AG09309 (cell line): ENCODE results near the gene ELMO2.
"Not testable (repeated sequence)": the region's sequence is repeated elsewhere in the genome, so short reads cannot be mapped to it uniquely, and the experiment has no call there.

ENCODE experiments used
- DNase-seq: peaks from one replicate; pipeline ENCODE4 v3.0.0-alpha.2; 2010; ENCODE audit warnings: low read depth
- H3K4me3 ChIP-seq: 2 replicates; pipeline ENCODE4 v1.5.1; 2011; ENCODE audit warnings: mild to moderate bottlenecking, low read depth, low read length, moderate library complexity; ENCODE audit not compliant: control insufficient read depth
- TF ChIP-seq, protein P1 (sequence below): IDR thresholded peaks from 2 replicates; pipeline ENCODE4 v1.5.1; 2011; ENCODE audit warnings: mild to moderate bottlenecking, low read depth, low read length, inconsistent platforms; ENCODE audit not compliant: insufficient read depth, control insufficient read depth; ENCODE audit errors: missing control alignments

ELMO2 gene

DNA sequence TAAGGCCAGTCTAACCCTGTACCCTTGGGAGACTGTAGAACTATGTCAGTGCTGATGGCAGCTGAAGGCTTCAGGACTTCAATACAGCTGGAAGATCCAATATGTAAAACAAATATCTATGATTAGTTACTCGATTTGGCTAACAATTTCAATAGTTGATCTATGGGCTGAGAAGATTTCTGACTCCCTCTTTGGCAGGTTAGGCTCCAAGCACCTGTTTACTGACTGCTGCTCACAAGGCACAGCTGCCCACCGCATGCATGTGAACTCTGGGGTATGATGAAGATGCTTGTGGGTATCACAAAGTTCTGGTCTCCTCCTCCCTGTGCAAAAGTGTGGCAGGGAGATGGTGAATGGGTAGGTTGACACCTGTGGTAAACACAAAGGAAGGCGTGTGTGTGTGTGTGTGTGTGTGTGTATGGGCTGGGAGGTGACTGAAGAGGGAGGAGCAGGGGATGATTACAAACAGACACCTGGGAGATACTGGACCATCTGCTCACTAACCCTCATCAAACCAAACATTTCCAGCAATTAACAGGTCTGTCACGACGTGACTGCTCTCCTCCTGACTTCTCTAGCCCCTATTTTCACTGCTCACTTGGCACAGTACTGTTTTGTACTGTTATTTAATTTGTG, 18.1 kb downstream of the ELMO2 start:
- TF ChIP-seq, protein P1, sequence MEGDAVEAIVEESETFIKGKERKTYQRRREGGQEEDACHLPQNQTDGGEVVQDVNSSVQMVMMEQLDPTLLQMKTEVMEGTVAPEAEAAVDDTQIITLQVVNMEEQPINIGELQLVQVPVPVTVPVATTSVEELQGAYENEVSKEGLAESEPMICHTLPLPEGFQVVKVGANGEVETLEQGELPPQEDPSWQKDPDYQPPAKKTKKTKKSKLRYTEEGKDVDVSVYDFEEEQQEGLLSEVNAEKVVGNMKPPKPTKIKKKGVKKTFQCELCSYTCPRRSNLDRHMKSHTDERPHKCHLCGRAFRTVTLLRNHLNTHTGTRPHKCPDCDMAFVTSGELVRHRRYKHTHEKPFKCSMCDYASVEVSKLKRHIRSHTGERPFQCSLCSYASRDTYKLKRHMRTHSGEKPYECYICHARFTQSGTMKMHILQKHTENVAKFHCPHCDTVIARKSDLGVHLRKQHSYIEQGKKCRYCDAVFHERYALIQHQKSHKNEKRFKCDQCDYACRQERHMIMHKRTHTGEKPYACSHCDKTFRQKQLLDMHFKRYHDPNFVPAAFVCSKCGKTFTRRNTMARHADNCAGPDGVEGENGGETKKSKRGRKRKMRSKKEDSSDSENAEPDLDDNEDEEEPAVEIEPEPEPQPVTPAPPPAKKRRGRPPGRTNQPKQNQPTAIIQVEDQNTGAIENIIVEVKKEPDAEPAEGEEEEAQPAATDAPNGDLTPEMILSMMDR = no peak
- H3K4me3 ChIP-seq = no peak overlapping the region
- no peak for DNase-seq

DNA sequence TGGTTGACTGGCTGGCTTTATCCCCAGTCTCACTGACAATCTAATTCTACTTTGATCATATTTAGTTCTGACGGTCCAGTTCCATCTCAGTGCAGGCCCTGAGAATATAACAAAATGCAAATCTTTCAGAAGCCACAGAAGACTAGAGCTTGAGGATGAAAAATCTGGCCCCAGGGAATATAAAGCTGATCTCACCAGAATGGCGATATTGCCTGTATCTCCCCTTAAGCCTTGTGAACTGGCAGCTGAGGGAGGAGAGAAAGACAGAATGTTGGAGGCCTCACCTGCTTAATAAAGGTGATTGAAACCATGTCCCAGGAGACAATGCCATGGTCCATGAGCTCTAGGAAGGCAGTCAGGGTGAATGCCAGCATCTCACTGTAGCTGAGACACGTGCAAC, 19.4 kb downstream of the ELMO2 start:
- H3K4me3 ChIP-seq = not testable (repeated sequence)

GRCh38 chr20:46378412-46379009, 27.9 kb downstream of the ELMO2 start:
- no peak overlapping the region for H3K4me3 ChIP-seq
- TF ChIP-seq, protein P1 = no peak
- DNase-seq = no peak

More for the DNA sequence above, 19.4 kb downstream of the ELMO2 start:
- DNase-seq = not testable (repeated sequence)

DNA sequence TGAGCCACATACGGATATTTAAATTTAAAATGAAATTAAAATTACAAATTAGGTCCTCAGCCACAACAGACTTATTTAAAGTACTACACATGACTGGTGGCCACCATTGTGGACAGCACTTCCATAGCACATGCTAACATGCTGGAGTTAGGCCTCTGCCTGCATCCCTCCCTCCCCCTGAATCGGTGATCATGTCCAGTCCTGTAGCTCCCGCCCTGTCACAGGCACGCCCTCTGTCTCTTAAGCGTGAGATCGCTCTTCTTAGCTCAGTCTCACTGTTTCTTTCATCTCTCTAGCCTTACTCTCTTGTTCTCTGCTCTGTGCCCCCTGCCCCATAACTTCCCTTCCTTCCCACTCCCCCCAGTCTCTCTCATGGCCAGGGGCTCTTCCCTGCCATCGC, 28.9 kb downstream of the ELMO2 start:
- no peak overlapping the region for H3K4me3 ChIP-seq
- DNase-seq = no peak
- TF ChIP-seq, protein P1 = no peak

- DNase-seq = no peak
- TF ChIP-seq, protein P1 = no peak
- H3K4me3 ChIP-seq = no peak overlapping the region
Observed at GRCh38 chr20:46376196-46376785, 30.1 kb downstream of the ELMO2 start.

- TF ChIP-seq, protein P1 = no peak
- no peak overlapping the region for H3K4me3 ChIP-seq
- no peak for DNase-seq
Observed at GRCh38 chr20:46375771-46376170, 30.6 kb downstream of the ELMO2 start.

GRCh38 chr20:46374383-46374782, 32.0 kb downstream of the ELMO2 start:
- DNase-seq = no peak
- TF ChIP-seq, protein P1 = no peak
- H3K4me3 ChIP-seq = no peak overlapping the region
